DND-41 (cell line): ENCODE measurements around the gene IKBKE.

Experiments used
- EZH2 ChIP-seq: IDR thresholded peaks from 3 replicates; pipeline ENCODE4 v1.6.1; 2012; ENCODE audit warnings: borderline replicate concordance, low read depth, mild to moderate bottlenecking, moderate library complexity, low read length, inconsistent platforms; ENCODE audit not compliant: severe bottlenecking
- TF ChIP-seq, protein P1 (sequence below): IDR thresholded peaks from 2 replicates; pipeline ENCODE4 v1.5.1; 2012; ENCODE audit warnings: borderline replicate concordance, low read length, moderate library complexity, mild to moderate bottlenecking; ENCODE audit not compliant: poor library complexity, severe bottlenecking; ENCODE audit errors: extremely low read depth

DNA sequence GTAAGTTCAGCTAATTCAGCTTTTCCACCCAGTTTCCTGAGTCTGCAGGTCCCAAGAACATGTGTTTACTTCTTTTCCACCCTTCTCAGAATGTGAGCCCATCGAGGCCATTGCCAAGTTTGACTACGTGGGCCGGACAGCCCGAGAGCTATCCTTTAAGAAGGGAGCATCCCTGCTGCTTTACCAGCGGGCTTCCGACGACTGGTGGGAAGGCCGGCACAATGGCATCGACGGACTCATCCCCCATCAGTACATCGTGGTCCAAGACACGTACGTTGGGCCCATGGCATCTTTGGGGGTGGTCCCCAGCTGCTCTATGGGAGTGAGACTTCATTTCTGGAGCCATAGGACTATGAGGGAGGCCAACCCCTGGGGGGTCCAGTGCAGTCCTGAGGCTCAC is 17.2 kb upstream of the IKBKE start:
- TF ChIP-seq, protein P1, sequence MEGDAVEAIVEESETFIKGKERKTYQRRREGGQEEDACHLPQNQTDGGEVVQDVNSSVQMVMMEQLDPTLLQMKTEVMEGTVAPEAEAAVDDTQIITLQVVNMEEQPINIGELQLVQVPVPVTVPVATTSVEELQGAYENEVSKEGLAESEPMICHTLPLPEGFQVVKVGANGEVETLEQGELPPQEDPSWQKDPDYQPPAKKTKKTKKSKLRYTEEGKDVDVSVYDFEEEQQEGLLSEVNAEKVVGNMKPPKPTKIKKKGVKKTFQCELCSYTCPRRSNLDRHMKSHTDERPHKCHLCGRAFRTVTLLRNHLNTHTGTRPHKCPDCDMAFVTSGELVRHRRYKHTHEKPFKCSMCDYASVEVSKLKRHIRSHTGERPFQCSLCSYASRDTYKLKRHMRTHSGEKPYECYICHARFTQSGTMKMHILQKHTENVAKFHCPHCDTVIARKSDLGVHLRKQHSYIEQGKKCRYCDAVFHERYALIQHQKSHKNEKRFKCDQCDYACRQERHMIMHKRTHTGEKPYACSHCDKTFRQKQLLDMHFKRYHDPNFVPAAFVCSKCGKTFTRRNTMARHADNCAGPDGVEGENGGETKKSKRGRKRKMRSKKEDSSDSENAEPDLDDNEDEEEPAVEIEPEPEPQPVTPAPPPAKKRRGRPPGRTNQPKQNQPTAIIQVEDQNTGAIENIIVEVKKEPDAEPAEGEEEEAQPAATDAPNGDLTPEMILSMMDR, result no peak
- no peak for TF ChIP-seq EZH2
